Measurements from ENCODE around the gene LIAS.

DNA sequence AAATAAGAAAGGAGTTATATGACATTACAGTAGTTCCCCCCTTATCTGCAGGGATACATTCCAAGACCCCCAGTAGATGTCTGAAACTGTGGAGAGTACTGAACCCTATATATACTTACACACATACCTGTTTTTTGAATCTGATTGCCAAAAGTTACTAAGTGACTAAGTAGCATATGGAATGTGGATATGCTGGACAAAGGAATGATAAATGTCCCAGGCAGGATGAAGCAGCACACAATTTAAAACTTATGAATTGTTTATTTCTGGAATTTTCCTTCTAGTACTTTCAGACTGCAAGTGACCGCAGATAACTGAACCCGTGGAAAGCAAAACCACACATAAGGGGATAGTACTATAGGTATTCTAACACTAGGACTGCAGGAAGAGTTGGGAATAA lies 45.7 kb downstream of the LIAS start:
- TF ChIP-seq, protein P1, sequence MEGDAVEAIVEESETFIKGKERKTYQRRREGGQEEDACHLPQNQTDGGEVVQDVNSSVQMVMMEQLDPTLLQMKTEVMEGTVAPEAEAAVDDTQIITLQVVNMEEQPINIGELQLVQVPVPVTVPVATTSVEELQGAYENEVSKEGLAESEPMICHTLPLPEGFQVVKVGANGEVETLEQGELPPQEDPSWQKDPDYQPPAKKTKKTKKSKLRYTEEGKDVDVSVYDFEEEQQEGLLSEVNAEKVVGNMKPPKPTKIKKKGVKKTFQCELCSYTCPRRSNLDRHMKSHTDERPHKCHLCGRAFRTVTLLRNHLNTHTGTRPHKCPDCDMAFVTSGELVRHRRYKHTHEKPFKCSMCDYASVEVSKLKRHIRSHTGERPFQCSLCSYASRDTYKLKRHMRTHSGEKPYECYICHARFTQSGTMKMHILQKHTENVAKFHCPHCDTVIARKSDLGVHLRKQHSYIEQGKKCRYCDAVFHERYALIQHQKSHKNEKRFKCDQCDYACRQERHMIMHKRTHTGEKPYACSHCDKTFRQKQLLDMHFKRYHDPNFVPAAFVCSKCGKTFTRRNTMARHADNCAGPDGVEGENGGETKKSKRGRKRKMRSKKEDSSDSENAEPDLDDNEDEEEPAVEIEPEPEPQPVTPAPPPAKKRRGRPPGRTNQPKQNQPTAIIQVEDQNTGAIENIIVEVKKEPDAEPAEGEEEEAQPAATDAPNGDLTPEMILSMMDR (IDR thresholded peaks at IDR 0.05) = no peak
- no peak for TF ChIP-seq POLR2A (IDR thresholded peaks at IDR 0.05)
